ENCODE data around the gene GALNT2.

The GALNT2 gene

GRCh38 chr1:230316864-230317745, 250.1 kb downstream of the GALNT2 start:
- no peak overlapping the region for H3K27ac ChIP-seq
- no peak for TF ChIP-seq CTCF (conservative IDR thresholded peaks at IDR 0.05)

- no peak overlapping the region for H3K27ac ChIP-seq
- no peak for TF ChIP-seq CTCF (conservative IDR thresholded peaks at IDR 0.05)
Observed at GRCh38 chr1:230317823-230318819, 251.1 kb downstream of the GALNT2 start.

- no peak for TF ChIP-seq CTCF (conservative IDR thresholded peaks at IDR 0.05)
- no peak overlapping the region for H3K27ac ChIP-seq
Observed at GRCh38 chr1:230319014-230319747, 252.1 kb downstream of the GALNT2 start.

- no peak overlapping the region for H3K27ac ChIP-seq
- no peak for TF ChIP-seq CTCF (conservative IDR thresholded peaks at IDR 0.05)
Observed at GRCh38 chr1:230320804-230321203, 253.8 kb downstream of the GALNT2 start.

- no peak overlapping the region for H3K27ac ChIP-seq
- no peak for TF ChIP-seq CTCF (conservative IDR thresholded peaks at IDR 0.05)
Observed at GRCh38 chr1:230321341-230321740, 254.3 kb downstream of the GALNT2 start.

- H3K27ac ChIP-seq, result no peak overlapping the region
- no peak for TF ChIP-seq CTCF (conservative IDR thresholded peaks at IDR 0.05)
Observed at GRCh38 chr1:230321741-230322420, 254.8 kb downstream of the GALNT2 start.
